ENCODE results near the gene STRN.

GRCh38 chr2:36812196-36812595 is 154.1 kb downstream of the STRN start:
- no peak for TF ChIP-seq POLR2AphosphoS5 (IDR thresholded peaks at IDR 0.05; ENCODE audit: low read depth, low read length)
- no peak for TF ChIP-seq POLR2A (IDR thresholded peaks at IDR 0.05; ENCODE audit: low read depth, low read length)
- TF ChIP-seq TAF1 (IDR thresholded peaks at IDR 0.05; ENCODE audit: borderline replicate concordance, low read depth, low read length): no peak

Data from GM12892 (cell line).